HG02938 (cell line): Measurements from ENCODE around the gene ZNF516.
A peak's percentile ranks its signal among the peaks of the same experiment; 100 is the strongest.

Experiments used
- ATAC-seq: cut with Tn5 transposase; IDR thresholded peaks from one replicate; pipeline ENCODE4 v1.9.1; 2021; ENCODE audit warnings: mild to moderate bottlenecking, moderate library complexity; ENCODE audit not compliant: unreplicated experiment

ZNF516 gene

GRCh38 chr18:76405681-76406356 lies 89.2 kb downstream of the ZNF516 start:
- ATAC-seq = no peak

- ATAC-seq = no peak
Observed at GRCh38 chr18:76405280-76405679, 89.8 kb downstream of the ZNF516 start.

GRCh38 chr18:76404345-76404831 lies 90.7 kb downstream of the ZNF516 start:
- no peak for ATAC-seq

GRCh38 chr18:76402026-76402990 lies 92.7 kb downstream of the ZNF516 start:
- no peak for ATAC-seq

- no peak for ATAC-seq
Observed at GRCh38 chr18:76401498-76401897, 93.5 kb downstream of the ZNF516 start.

GRCh38 chr18:76399613-76400391 lies 95.2 kb downstream of the ZNF516 start:
- ATAC-seq = no peak

GRCh38 chr18:76398896-76399612 lies 96.0 kb downstream of the ZNF516 start:
- ATAC-seq = peak; percentile 90

GRCh38 chr18:76398295-76398694 lies 96.7 kb downstream of the ZNF516 start:
- ATAC-seq = no peak

GRCh38 chr18:76397631-76398030 lies 97.4 kb downstream of the ZNF516 start:
- ATAC-seq = no peak

- ATAC-seq = no peak
Observed at GRCh38 chr18:76396792-76397191, 98.2 kb downstream of the ZNF516 start.

GRCh38 chr18:76395609-76396008 lies 99.4 kb downstream of the ZNF516 start:
- no peak for ATAC-seq

- no peak for ATAC-seq
Observed at GRCh38 chr18:76394780-76395476, 100.1 kb downstream of the ZNF516 start.

GRCh38 chr18:76392349-76392748 lies 102.7 kb downstream of the ZNF516 start:
- ATAC-seq = no peak

GRCh38 chr18:76391746-76392145 lies 103.3 kb downstream of the ZNF516 start:
- no peak for ATAC-seq

- no peak for ATAC-seq
Observed at GRCh38 chr18:76391038-76391437, 104.0 kb downstream of the ZNF516 start.

GRCh38 chr18:76390452-76391035 lies 104.5 kb downstream of the ZNF516 start:
- ATAC-seq = no peak

GRCh38 chr18:76389716-76390115 lies 105.3 kb downstream of the ZNF516 start:
- ATAC-seq = no peak

- no peak for ATAC-seq
Observed at GRCh38 chr18:76388891-76389423, 106.1 kb downstream of the ZNF516 start.

- no peak for ATAC-seq
Observed at GRCh38 chr18:76388261-76388660, 106.8 kb downstream of the ZNF516 start.
